NT2/D1 (cell line): ENCODE measurements around the gene ITPK1.

Experiments used
- SUZ12 ChIP-seq: IDR thresholded peaks from 2 replicates; pipeline ENCODE4 v1.6.1; 2011; ENCODE audit not compliant: insufficient read length, insufficient read depth; ENCODE audit errors: extremely low read depth
- YY1 ChIP-seq: IDR thresholded peaks from 2 replicates; pipeline ENCODE4 v1.6.1; 2011; ENCODE audit not compliant: insufficient read length, insufficient read depth
- ZNF274 ChIP-seq: IDR thresholded peaks from 2 replicates; pipeline ENCODE4 v1.6.1; 2011; ENCODE audit warnings: mild to moderate bottlenecking, low read depth, low read length

DNA sequence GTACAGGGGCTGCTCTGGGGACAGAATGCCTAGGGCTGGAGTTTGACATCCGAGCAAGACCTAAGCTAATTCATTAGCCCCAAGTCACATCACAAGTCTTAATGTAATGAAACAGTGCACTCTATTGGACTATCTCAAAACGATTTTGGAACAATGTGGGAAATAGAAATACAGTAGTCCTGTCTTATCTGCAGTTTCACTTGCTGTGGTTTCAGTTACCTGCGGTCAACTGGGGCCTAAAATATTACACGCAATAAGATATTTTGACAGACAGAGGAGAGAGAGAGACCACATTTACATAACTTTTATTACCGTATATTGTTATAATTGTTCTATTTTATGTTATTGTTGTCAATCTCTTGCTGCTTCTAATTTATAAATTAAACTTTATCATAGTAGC lies 47.8 kb upstream of the ITPK1 start:
- TF ChIP-seq ZNF274 (no peak), SUZ12 (no peak), YY1 (no peak)
